SU-DHL-6 (cell line): ENCODE data around the gene GPR150.

Experiments
- H2AFZ ChIP-seq: fragments of 200-600 bp; sonication (generic); 2 replicates; pipeline ENCODE4 v1.6.1; 2014; ENCODE audit warnings: low read depth, mild to moderate bottlenecking, moderate library complexity, mixed read lengths, antibody characterized with exemption, low read length; ENCODE audit not compliant: severe bottlenecking
- H3F3A ChIP-seq: fragments of 200-600 bp; shearing (Covaris generic); 2 replicates; pipeline ENCODE4 v1.6.0; 2016; ENCODE audit warnings: antibody characterized with exemption, mild to moderate bottlenecking; ENCODE audit not compliant: insufficient read depth
- H3K27ac ChIP-seq: fragments of 200-600 bp; sonication (generic); 2 replicates; pipeline ENCODE4 v1.5.1; 2016; ENCODE audit warnings: low read depth, mild to moderate bottlenecking, low read length, moderate library complexity, mixed read lengths
- H3K27me3 ChIP-seq: fragments of 200-600 bp; sonication (generic), shearing (Covaris generic); 2 replicates; pipeline ENCODE4 v1.6.0; 2014; ENCODE audit warnings: mild to moderate bottlenecking, low read length
- H3K36me3 ChIP-seq: fragments of 200-600 bp; sonication (generic); 2 replicates; pipeline ENCODE4 v1.6.1; 2014; ENCODE audit warnings: mild to moderate bottlenecking, low read length, mixed read lengths
- H3K4me2 ChIP-seq: fragments of 300-600, 200-600 bp; shearing (Covaris generic), sonication (generic); 2 replicates; pipeline ENCODE4 v1.6.0; 2014; ENCODE audit warnings: low read length, low read depth, mild to moderate bottlenecking; ENCODE audit not compliant: poor library complexity, severe bottlenecking
- H3K4me3 ChIP-seq: fragments of 200-600 bp; sonication (generic); 2 replicates; pipeline ENCODE4 v1.5.1; 2014; ENCODE audit warnings: antibody characterized with exemption, low read length, mild to moderate bottlenecking, mixed read lengths; ENCODE audit not compliant: insufficient read depth, poor library complexity, severe bottlenecking
- H3K79me2 ChIP-seq: fragments of 200-600 bp; sonication (generic); 2 replicates; pipeline ENCODE4 v1.6.1; 2014; ENCODE audit warnings: mild to moderate bottlenecking, low read length, moderate library complexity; ENCODE audit not compliant: insufficient read depth
- H3K9ac ChIP-seq: fragments of 200-600 bp; sonication (generic); 2 replicates; pipeline ENCODE4 v1.7.0; 2014; ENCODE audit warnings: mild to moderate bottlenecking, low read length
- H3K9me2 ChIP-seq: fragments of 200-600 bp; sonication (generic); replicated peaks from 2 replicates; pipeline ENCODE4 v1.6.1; 2014; ENCODE audit warnings: low read length; ENCODE audit not compliant: insufficient read depth
- H3K9me3 ChIP-seq: fragments of 200-600 bp; sonication (generic); 2 replicates; pipeline ENCODE4 v1.6.1; 2014; ENCODE audit warnings: low read length, mixed read lengths; ENCODE audit not compliant: insufficient read depth
- H4K20me1 ChIP-seq: fragments of 200-600 bp; sonication (generic); 2 replicates; pipeline ENCODE4 v1.6.1; 2014; ENCODE audit warnings: low read depth, mild to moderate bottlenecking, antibody characterized with exemption, low read length, moderate library complexity, mixed read lengths
- EZH2phosphoT487 ChIP-seq: fragments of 200-600 bp; sonication (generic), shearing (Covaris generic); conservative IDR thresholded peaks from 2 replicates; pipeline ENCODE4 v1.6.1; 2018; ENCODE audit warnings: mild to moderate bottlenecking, antibody characterized with exemption, low read length, moderate library complexity, mixed read lengths
- TF ChIP-seq, protein P1 (sequence below): fragments of 200-600 bp; sonication (generic); IDR thresholded peaks from one replicate; pipeline ENCODE4 v1.5.1; 2017; ENCODE audit warnings: antibody characterized with exemption, mild to moderate bottlenecking, low read length, moderate library complexity; ENCODE audit not compliant: insufficient read depth, poor library complexity, severe bottlenecking

Gene GPR150

DNA sequence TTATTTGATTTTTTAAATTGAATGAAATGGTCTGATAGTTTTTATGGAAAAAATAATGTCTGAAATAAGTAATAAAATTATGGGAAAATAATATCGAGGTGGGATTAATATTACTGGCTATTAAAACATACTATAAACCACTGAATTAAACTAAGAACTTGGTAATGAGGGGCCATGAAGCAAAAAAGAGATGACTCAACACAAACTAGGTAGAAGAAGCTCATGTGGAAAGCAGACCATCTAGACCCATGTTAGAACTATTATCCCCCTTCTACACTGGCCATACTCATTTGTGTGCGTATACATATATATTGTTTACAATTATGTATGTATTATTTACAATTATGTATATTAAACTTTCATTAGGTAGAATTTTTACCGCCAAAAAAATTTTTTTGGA is 8.5 kb upstream of the GPR150 start:
- TF ChIP-seq EZH2phosphoT487: no peak
- TF ChIP-seq, protein P1, sequence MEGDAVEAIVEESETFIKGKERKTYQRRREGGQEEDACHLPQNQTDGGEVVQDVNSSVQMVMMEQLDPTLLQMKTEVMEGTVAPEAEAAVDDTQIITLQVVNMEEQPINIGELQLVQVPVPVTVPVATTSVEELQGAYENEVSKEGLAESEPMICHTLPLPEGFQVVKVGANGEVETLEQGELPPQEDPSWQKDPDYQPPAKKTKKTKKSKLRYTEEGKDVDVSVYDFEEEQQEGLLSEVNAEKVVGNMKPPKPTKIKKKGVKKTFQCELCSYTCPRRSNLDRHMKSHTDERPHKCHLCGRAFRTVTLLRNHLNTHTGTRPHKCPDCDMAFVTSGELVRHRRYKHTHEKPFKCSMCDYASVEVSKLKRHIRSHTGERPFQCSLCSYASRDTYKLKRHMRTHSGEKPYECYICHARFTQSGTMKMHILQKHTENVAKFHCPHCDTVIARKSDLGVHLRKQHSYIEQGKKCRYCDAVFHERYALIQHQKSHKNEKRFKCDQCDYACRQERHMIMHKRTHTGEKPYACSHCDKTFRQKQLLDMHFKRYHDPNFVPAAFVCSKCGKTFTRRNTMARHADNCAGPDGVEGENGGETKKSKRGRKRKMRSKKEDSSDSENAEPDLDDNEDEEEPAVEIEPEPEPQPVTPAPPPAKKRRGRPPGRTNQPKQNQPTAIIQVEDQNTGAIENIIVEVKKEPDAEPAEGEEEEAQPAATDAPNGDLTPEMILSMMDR: no peak
- no peaks in the 10 kb centered on the region for H3K79me2 ChIP-seq
- no peaks in the 10 kb centered on the region for H4K20me1 ChIP-seq
- no peaks in the 10 kb centered on the region for H3K9me2 ChIP-seq
- H3K4me2 ChIP-seq: no peak overlapping the region
- no peaks in the 10 kb centered on the region for H3K36me3 ChIP-seq
- H2AFZ ChIP-seq: no peak overlapping the region
- no peak overlapping the region for H3K9ac ChIP-seq
- no peak overlapping the region for H3K4me3 ChIP-seq
- H3F3A ChIP-seq: no peaks in the 10 kb centered on the region
- H3K27me3 ChIP-seq: no peaks in the 10 kb centered on the region
- H3K27ac ChIP-seq: no peak overlapping the region
- no peaks in the 10 kb centered on the region for H3K9me3 ChIP-seq

DNA sequence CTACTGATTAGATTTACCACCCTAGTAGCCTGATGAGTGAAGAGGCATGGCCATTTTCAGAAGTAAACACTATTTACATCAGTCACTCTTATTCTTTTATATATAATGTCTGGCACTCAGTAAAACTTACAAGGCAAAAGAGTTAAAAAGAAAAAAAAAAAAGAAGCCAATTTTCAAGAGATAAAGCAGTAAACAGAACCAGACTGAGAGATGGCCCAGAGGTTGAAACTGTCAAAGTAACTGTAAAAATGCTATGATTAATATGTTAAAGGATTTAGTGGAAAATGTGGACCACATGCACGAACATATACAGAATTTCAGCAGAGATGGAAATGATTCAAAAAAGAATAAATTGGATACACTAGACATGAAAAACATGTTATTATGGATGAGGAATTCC is 6.4 kb upstream of the GPR150 start:
- TF ChIP-seq, protein P1: no peak
- TF ChIP-seq EZH2phosphoT487: no peak
- Histone ChIP-seq H3K9ac (no peak overlapping the region), H3K9me3 (no peaks in the 10 kb centered on the region), H3K9me2 (no peaks in the 10 kb centered on the region), H3K4me3 (no peak overlapping the region), H2AFZ (no peak overlapping the region), H3K36me3 (no peaks in the 10 kb centered on the region), H3K4me2 (no peak overlapping the region), H4K20me1 (no peaks in the 10 kb centered on the region), H3K79me2 (no peaks in the 10 kb centered on the region), H3K27ac (no peak overlapping the region), H3K27me3 (no peaks in the 10 kb centered on the region), H3F3A (no peaks in the 10 kb centered on the region)

DNA sequence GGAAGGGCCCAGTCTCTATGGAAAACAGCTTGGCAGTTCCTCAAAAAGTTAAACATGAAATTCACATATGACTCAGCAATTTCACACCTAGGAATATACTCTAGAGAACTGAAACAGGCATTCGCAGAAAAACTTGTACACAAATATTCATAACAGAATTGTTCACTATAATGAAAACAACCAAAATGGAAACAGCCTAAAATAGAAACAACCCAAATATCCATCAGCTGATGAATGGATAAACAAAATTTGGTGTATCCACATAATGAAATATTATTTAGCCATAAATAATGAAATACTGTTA is 4.8 kb upstream of the GPR150 start:
- H3K79me2 ChIP-seq: no peaks in the 10 kb centered on the region
- H3K36me3 ChIP-seq: no peaks in the 10 kb centered on the region
- H3K27ac ChIP-seq: no peak overlapping the region
- no peak overlapping the region for H2AFZ ChIP-seq
- no peak overlapping the region for H3K4me2 ChIP-seq
- no peaks in the 10 kb centered on the region for H4K20me1 ChIP-seq
- no peaks in the 10 kb centered on the region for H3F3A ChIP-seq
- H3K27me3 ChIP-seq: no peaks in the 10 kb centered on the region
- TF ChIP-seq EZH2phosphoT487: no peak
- TF ChIP-seq, protein P1: no peak
- H3K9me3 ChIP-seq: no peaks in the 10 kb centered on the region
- no peak overlapping the region for H3K4me3 ChIP-seq
- no peak overlapping the region for H3K9ac ChIP-seq
- H3K9me2 ChIP-seq: no peaks in the 10 kb centered on the region

DNA sequence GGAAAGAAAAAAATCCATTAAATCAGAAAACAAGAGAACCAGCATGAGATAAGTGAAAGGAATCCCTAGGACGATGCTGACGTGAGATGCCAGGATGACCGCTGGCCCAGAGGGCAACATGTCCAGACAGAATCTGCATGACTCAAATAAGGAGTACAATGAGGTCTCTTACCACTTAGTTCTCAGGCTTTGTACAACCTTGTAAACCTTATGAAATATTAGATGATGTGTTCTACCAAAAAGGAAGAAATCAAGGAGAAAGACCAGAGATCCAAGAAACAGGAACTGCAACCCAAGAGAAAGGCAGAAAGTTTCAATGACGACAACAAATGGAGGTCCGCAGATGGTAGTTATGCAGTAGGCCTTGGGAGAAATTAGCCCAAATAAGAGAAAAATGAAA is 2.8 kb upstream of the GPR150 start:
- Histone ChIP-seq H3K9me2 (no peaks in the 10 kb centered on the region), H3K4me2 (no peak overlapping the region), H3K9ac (no peak overlapping the region), H2AFZ (no peak overlapping the region), H3K4me3 (no peak overlapping the region), H3K9me3 (no peaks in the 10 kb centered on the region), H3K79me2 (no peaks in the 10 kb centered on the region), H3F3A (no peaks in the 10 kb centered on the region), H3K27ac (no peak overlapping the region), H3K27me3 (no peaks in the 10 kb centered on the region), H3K36me3 (no peaks in the 10 kb centered on the region), H4K20me1 (no peaks in the 10 kb centered on the region)
- TF ChIP-seq EZH2phosphoT487: no peak
- TF ChIP-seq, protein P1: no peak
